Astrocyte of the cerebellum (primary cell): ENCODE measurements around the gene SLC9A9.

Experiments
- DNase-seq: peaks from one replicate; pipeline ENCODE4 v3.0.0-alpha.2; 2011; ENCODE audit warnings: low read depth
- H3K4me3 ChIP-seq: 2 replicates; pipeline ENCODE4 v1.5.1; 2011; ENCODE audit warnings: mild to moderate bottlenecking, low read depth, low read length, moderate library complexity
- in situ Hi-C: cut with HindIII; loops from 2 replicates; pipeline ENCODE4 v1.10.0; 2017; ENCODE audit warnings: low sequenced_read_pairs
- TF ChIP-seq, protein P1 (sequence below): IDR thresholded peaks from 2 replicates; pipeline ENCODE4 v1.5.1; 2012; ENCODE audit warnings: low read length, low read depth, moderate library complexity, mild to moderate bottlenecking; ENCODE audit errors: missing control alignments

SLC9A9 gene

DNA sequence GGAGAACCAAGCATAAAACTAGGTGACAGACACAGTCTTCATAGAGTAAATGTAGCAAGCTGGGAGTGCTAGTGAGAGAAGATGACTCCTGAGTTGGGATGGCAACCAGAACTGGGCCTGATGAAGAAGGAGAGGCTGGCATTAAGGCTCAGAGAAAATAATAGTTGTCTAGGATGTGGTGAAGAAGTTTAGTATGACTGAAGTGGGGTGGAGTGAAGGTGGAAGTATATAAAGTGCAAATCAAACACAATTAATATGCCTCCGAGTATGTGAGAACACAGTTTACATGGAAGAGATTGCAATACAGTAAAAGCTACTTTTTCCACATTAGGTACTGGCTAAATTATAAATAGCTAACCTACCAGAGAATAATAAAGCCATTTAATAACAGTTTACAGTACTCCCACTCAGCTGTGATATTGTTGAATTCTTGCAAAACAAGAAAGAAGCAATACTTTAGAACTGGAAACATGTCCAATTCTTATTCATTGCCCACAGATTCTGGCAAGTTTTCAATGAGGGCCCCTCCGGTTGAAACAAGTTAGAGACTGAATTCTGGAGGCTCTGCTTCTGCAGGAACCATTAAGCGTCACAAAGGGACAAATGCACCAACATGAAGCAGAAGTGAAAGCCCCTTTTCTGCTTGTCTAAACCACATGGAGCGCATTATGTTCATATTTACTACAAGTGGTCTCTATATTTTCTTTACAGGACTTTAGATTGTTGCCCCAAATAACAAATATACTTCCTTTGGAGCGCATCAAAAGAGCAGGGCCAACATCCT is 243.7 kb downstream of the SLC9A9 start:
- H3K4me3 ChIP-seq, result no peak overlapping the region
- TF ChIP-seq, protein P1, sequence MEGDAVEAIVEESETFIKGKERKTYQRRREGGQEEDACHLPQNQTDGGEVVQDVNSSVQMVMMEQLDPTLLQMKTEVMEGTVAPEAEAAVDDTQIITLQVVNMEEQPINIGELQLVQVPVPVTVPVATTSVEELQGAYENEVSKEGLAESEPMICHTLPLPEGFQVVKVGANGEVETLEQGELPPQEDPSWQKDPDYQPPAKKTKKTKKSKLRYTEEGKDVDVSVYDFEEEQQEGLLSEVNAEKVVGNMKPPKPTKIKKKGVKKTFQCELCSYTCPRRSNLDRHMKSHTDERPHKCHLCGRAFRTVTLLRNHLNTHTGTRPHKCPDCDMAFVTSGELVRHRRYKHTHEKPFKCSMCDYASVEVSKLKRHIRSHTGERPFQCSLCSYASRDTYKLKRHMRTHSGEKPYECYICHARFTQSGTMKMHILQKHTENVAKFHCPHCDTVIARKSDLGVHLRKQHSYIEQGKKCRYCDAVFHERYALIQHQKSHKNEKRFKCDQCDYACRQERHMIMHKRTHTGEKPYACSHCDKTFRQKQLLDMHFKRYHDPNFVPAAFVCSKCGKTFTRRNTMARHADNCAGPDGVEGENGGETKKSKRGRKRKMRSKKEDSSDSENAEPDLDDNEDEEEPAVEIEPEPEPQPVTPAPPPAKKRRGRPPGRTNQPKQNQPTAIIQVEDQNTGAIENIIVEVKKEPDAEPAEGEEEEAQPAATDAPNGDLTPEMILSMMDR, result no peak
- DNase-seq, result no peak
- in situ Hi-C loops, result no loop called here

DNA sequence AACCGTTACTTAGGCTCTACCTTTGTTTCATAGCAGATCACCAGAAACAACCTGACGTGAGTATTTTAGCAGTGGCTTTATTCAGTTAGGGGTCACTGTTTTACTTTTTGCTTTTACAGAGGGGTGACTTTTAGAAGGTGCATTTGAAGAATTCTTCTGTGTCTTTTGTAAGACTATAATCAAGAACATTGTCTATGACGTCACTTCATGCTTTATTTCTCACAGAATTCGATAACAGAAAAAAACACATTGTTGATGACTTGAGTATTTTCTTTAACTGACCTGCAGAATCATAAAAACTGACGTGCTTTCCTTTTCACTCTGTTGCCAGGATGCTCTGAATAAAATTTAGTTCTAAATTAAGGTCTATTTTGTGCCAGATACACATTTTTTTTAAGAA is 244.5 kb downstream of the SLC9A9 start:
- no peak for DNase-seq
- TF ChIP-seq, protein P1, result no peak
- in situ Hi-C loops, result no loop called here

DNA sequence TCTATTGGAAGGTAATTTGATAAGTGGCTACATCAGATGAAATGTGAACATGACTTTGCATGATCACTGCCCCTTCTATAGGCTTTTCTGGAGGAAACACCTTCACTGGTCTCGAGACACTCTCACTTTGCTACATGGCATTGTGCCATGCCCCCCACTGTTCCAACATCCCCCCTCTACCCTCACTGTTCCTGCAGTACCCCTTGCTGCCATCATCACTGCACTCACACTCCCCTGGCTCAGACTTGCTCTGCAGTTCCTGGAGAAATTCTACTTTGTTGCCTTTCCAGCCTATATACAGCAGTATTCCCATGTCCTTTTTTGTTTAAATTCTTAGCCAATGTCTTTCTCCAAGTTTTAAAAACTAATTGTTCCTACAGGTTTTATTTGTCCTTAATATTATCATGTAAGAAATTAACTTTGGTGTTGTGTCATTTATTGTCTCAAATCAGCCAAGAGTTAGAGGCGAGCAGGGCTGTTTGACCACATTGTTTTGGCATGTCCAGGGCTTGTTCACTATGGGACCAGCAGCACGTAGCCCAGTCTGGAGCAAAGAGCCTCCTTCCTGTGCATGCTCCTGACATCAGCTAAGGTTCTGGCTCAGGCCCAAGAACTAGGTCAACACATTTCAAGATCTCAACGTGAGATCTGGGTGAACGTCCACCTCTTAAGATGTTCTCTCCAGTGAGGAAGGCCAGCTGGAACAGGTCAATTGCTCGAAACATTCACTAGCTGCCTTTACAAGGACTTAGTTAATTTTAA is 246.4 kb downstream of the SLC9A9 start:
- in situ Hi-C loops, result no loop called here
- no peak overlapping the region for H3K4me3 ChIP-seq
- peak; percentile 43 for DNase-seq
- TF ChIP-seq, protein P1, result peak; percentile 3

More for the DNA sequence above, 244.5 kb downstream of the SLC9A9 start:
- H3K4me3 ChIP-seq, result no peak overlapping the region

DNA sequence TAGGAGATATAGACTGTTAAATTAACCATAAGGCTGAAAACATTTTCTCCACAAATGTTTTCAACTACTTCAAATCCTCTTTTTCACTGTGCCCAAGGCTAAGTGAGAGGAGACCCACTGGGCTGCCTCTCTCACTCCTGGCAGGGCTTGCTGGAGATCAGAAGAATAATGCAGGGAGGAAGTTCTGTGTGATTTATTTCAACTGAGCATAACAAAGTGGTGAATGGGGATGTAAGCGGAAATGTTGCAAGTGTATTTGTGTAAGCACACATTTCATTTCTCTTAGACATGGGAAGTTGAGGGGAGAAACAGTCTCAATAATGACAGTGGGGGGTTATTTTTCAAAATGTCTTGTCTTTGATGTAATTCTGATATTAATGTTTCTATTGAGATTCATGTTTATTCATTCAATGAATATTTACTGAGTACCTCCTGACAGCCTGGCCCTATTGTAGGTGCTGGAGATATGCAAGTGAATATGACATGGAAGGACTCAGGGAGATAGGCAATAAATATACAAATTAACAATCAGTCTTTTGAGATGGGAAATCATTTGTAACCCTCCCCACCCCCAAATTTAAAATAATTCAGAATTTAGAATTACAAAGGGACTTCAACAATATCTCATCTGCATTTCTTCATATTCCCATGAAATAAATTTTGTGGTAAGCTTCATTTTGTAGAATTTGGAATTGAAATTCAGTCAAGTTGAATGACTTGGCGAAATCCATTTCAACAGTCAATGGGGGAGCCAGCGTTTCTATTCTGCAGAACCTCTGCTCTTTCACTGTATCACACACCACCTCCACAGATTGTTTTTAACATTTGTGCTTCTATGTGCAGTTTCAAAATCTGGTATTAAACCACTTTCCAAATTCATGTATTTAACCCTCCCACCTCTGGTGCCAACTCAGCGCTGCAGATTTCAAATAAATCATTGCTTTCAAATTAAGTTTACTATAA is 247.2 kb downstream of the SLC9A9 start:
- no peak for DNase-seq
- H3K4me3 ChIP-seq, result no peak overlapping the region
- in situ Hi-C loops, result no loop called here
- TF ChIP-seq, protein P1, result no peak

DNA sequence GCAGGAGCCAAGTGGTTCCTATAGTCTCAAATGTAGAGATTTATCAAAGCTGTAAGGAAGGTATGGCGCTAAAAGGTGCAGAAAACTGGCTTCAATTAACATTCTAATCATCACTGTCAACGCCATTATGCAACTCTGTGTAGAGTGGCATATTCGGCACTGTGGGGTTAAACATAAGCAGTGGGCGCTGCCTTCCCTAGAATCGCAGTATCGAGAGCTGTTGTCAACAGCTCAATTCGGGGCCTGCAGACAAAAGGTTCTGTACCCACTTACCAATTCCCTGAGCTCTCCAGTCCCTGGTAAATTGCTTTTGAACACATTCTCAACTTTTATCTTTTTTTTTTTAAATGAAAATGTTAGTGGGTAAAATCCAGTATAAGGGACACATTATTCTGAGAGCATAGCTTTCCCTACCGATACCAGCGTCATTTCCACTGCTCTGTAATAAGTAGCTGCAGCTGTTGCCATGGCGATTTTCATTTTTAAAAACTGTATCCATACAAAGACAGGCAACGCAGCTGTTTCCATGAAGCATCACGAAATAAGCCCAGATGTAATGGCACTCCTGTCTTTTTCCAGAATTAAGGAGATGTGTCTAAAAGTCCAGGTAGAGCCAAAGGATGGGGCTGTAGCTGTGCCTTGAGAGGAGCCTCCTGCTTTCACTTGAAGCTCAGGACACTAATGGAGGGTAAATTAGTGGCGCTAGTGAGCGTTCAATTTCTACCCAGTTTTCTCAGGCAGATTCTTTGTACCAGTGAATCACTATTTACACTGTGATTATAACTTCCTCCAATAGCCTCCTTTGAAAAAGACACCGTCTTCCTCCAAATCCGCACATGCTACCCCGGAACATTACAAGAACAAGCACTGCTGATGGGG is 250.3 kb downstream of the SLC9A9 start:
- in situ Hi-C loops, result no loop called here

More for the DNA sequence above, 250.3 kb downstream of the SLC9A9 start:
- TF ChIP-seq, protein P1, result no peak
- DNase-seq, result no peak
- no peak overlapping the region for H3K4me3 ChIP-seq
